Trophoblast cell (in vitro differentiated cells and primary cell): ENCODE results near the gene SPAG16.

Experiments
- DNase-seq, 2 donors: peaks; one replicate each; pipeline ENCODE4 v3.0.0-alpha.2; 2016
- H2AFZ ChIP-seq: 2 replicates; pipeline ENCODE4 v1.6.1; 2013; ENCODE audit warnings: low read length, moderate library complexity, mild to moderate bottlenecking; ENCODE audit not compliant: insufficient read depth, poor library complexity
- H2AK5ac ChIP-seq: 2 replicates; pipeline ENCODE4 v1.6.1; 2013; ENCODE audit warnings: mild to moderate bottlenecking, low read length
- H2BK120ac ChIP-seq: 2 replicates; pipeline ENCODE4 v1.6.1; 2013; ENCODE audit warnings: low read length, mild to moderate bottlenecking, moderate library complexity; ENCODE audit not compliant: insufficient read depth, poor library complexity
- H2BK12ac ChIP-seq: 2 replicates; pipeline ENCODE4 v1.6.1; 2013; ENCODE audit warnings: mild to moderate bottlenecking, low read length, moderate library complexity
- H2BK5ac ChIP-seq: 2 replicates; pipeline ENCODE4 v1.6.1; 2013; ENCODE audit warnings: low read length, low read depth, moderate library complexity, mild to moderate bottlenecking; ENCODE audit not compliant: poor library complexity
- H3K14ac ChIP-seq: 2 replicates; pipeline ENCODE4 v1.6.1; 2013; ENCODE audit warnings: mild to moderate bottlenecking, low read length
- H3K18ac ChIP-seq: 2 replicates; pipeline ENCODE4 v1.6.1; 2013; ENCODE audit warnings: mild to moderate bottlenecking, low read length
- H3K23ac ChIP-seq: 2 replicates; pipeline ENCODE4 v1.6.1; 2013; ENCODE audit warnings: low read length
- H3K27ac ChIP-seq: 2 replicates; pipeline ENCODE4 v1.5.1; 2013; ENCODE audit warnings: low read depth, mild to moderate bottlenecking, inconsistent platforms, low read length, moderate library complexity
- H3K27me3 ChIP-seq: 2 replicates; pipeline ENCODE4 v1.6.1; 2013; ENCODE audit warnings: inconsistent platforms, mild to moderate bottlenecking, low read length, moderate library complexity; ENCODE audit not compliant: insufficient read depth
- H3K36me3 ChIP-seq, 2 experiments: 1 replicate in 1 of 2; 2 replicates in 1 of 2; pipeline ENCODE4 v1.6.1; 2013; ENCODE audit warnings: low read length in 2 of 2, mild to moderate bottlenecking in 2 of 2, moderate library complexity in 1 of 2; ENCODE audit not compliant: insufficient read depth in 2 of 2, control insufficient read depth in 1 of 2
- H3K4ac ChIP-seq: 2 replicates; pipeline ENCODE4 v1.6.1; 2013; ENCODE audit warnings: low read depth, mild to moderate bottlenecking, low read length, moderate library complexity
- H3K4me1 ChIP-seq, 2 experiments: 1 replicate in 1 of 2; 2 replicates in 1 of 2; pipeline ENCODE4 v1.6.1; 2013; ENCODE audit warnings: low read length in 2 of 2, mild to moderate bottlenecking in 2 of 2, moderate library complexity in 1 of 2; ENCODE audit not compliant: insufficient read depth in 2 of 2, control insufficient read depth in 1 of 2
- H3K4me2 ChIP-seq: 2 replicates; pipeline ENCODE4 v1.6.1; 2013; ENCODE audit warnings: inconsistent platforms, mild to moderate bottlenecking, low read length, moderate library complexity
- H3K4me3 ChIP-seq: 2 replicates; pipeline ENCODE4 v1.5.1; 2013; ENCODE audit warnings: mild to moderate bottlenecking, low read depth, low read length, inconsistent platforms
- H3K79me1 ChIP-seq: one replicate; pipeline ENCODE4 v1.6.1; 2013; ENCODE audit warnings: low read length
- H3K79me2 ChIP-seq: 2 replicates; pipeline ENCODE4 v1.6.1; 2013; ENCODE audit warnings: low read length, mild to moderate bottlenecking; ENCODE audit not compliant: control insufficient read depth, insufficient read depth, poor library complexity
- H3K9ac ChIP-seq: 2 replicates; pipeline ENCODE4 v1.6.1; 2013; ENCODE audit warnings: mild to moderate bottlenecking, low read length
- H3K9me3 ChIP-seq: 2 replicates; pipeline ENCODE4 v1.6.1; 2013; ENCODE audit warnings: low read depth, mild to moderate bottlenecking, control low read depth, inconsistent platforms, low read length; ENCODE audit not compliant: insufficient read depth
- H4K12ac ChIP-seq: 2 replicates; pipeline ENCODE4 v1.6.1; 2013; ENCODE audit warnings: low read depth, mild to moderate bottlenecking, low read length, moderate library complexity
- H4K8ac ChIP-seq: 2 replicates; pipeline ENCODE4 v1.6.1; 2013; ENCODE audit warnings: low read depth, mild to moderate bottlenecking, low read length, moderate library complexity
- H4K91ac ChIP-seq: one replicate; pipeline ENCODE4 v1.6.1; 2013; ENCODE audit warnings: low read depth, mild to moderate bottlenecking, low read length, moderate library complexity
- WGBS: extraction: QIAGEN DNeasy Blood & Tissue Kit; methylation state at CpG from one replicate; pipeline ENCODE4 v1.1.7; 2013; ENCODE audit warnings: missing lambda C conversion rate; ENCODE audit not compliant: insufficient read length, insufficient coverage; ENCODE audit errors: extremely low coverage; 5-methylcytosine and 5-hydroxymethylcytosine counted together

Gene SPAG16

DNA sequence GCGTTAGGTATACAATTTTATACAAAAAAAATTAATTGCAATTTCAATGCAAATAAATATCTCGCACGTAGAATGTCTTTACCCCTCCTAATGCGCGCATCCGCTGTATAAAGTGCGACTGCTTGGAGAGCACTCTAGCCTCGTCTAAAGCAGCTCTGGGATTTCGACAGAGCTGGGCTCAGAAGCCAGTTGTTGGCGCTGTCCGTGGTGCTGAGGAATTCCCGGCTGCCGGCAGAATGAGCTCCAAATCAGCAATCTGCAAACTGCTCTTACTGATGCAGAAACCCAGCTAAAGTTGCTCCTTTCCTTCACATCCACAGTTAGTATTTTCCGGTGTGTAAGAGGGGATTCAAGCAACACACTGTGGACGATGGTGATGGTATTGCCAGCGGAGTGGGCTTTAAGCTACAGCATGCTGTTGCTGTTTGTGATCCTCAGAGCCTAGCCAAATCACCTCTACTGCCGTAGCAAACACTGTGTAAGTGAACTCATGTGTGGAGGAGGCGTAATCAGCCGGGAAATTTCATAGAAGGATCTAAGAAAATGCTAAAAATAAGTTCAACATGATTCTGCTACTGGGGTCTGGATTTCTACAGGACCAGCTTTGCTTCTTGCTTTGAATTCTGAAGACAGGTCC lies 1126.8 kb downstream of the SPAG16 start, which contains the start of gene VWC2L:
TSS of gene VWC2L (plus strand) at position 137 of the 637 bp plus-strand sequence. CDS start 3,140 bp downstream, outside the sequence.
- peak; percentile 69 to 88 for DNase-seq
- Histone ChIP-seq H4K12ac (no peak within 1 kb of the TSS), H4K8ac (no peak within 1 kb of the TSS), H3K79me2 (no peaks in the 10 kb centered on the region), H3K4me2 (no peak within 1 kb of the TSS), H3K27ac (no peak within 1 kb of the TSS), H3K18ac (no peak within 1 kb of the TSS), H2BK12ac (no peak within 1 kb of the TSS), H3K4me3 (no peak within 1 kb of the TSS), H2AFZ (no peak within 1 kb of the TSS), H3K9me3 (peaks cover 1% of the 10 kb centered on the region), H3K4ac (no peak within 1 kb of the TSS), H3K14ac (no peak within 1 kb of the TSS), H4K91ac (no peak within 1 kb of the TSS), H3K4me1 (no peaks in the 10 kb centered on the region), H3K27me3 (no peaks in the 10 kb centered on the region), H2AK5ac (no peak within 1 kb of the TSS), H3K9ac (peak within 1 kb of the TSS; percentile 66), H2BK120ac (no peak within 1 kb of the TSS), H3K36me3 (no peaks in the 10 kb centered on the region), H3K23ac (no peak within 1 kb of the TSS), H3K79me1 (no peaks in the 10 kb centered on the region), H2BK5ac (no peak within 1 kb of the TSS)
- WGBS: no CpG with 5 or more reads among the region's 19 CpGs

DNA sequence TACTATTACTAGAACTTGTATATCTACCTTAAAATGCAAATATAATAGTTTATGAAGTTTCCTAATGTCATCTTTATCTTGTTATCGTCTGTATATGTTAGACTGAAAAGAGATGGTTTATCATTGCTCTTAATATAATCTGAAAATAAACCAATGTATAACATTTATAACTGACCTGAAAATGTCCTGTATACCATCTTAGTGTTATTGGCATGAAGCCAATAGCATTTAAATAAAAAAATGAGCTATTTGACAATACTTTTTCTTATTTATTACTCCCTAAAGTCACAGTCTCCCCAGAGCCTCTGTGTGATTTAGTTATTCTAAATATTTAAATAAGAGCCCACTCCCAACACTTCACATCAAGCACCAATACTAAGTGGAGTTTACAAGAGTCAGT lies 1128.4 kb downstream of the SPAG16 start:
- H3K4me3 ChIP-seq: no peak overlapping the region
- no CpG with 5 or more reads among the region's 1 CpG for WGBS

DNA sequence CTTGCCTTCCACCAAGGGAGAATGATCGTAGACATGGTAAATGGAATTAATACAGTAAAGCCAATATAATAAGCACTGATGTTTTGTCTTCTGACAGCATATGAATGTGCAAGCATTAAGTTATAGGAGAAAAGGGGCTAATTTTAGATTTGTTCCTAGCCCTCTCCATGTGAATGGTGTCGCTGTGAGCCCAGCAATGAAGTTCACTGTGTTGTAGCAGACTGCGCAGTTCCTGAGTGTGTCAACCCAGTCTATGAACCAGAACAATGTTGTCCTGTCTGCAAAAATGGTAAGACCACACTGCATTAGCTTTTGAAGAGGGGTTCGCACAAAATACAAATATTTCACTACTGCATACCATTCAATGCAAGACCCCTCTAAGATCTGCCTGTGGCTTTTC lies 1152.2 kb downstream of the SPAG16 start:
- H4K12ac ChIP-seq: no peak overlapping the region
- H4K8ac ChIP-seq: no peak overlapping the region
- no peak overlapping the region for H2AFZ ChIP-seq
- H4K91ac ChIP-seq: no peak overlapping the region
- no peaks in the 10 kb centered on the region for H3K79me1 ChIP-seq
- no peak overlapping the region for H3K4ac ChIP-seq
- H2BK12ac ChIP-seq: no peak overlapping the region
- no peak overlapping the region for H3K9ac ChIP-seq
- no peak overlapping the region for H3K27ac ChIP-seq
- no peak for DNase-seq
- H3K9me3 ChIP-seq: no peaks in the 10 kb centered on the region
- no peak overlapping the region for H2AK5ac ChIP-seq
- H3K4me1 ChIP-seq: no peaks in the 10 kb centered on the region
- no peak overlapping the region for H3K14ac ChIP-seq
- no peak overlapping the region for H2BK120ac ChIP-seq
- no CpG with 5 or more reads among the region's 4 CpGs for WGBS
- no peaks in the 10 kb centered on the region for H3K79me2 ChIP-seq
- H3K4me2 ChIP-seq: no peak overlapping the region
- H3K36me3 ChIP-seq: no peaks in the 10 kb centered on the region
- no peak overlapping the region for H3K4me3 ChIP-seq
- no peaks in the 10 kb centered on the region for H3K27me3 ChIP-seq
- no peak overlapping the region for H3K23ac ChIP-seq
- H2BK5ac ChIP-seq: no peak overlapping the region
- H3K18ac ChIP-seq: no peak overlapping the region

More for the DNA sequence above, 1128.4 kb downstream of the SPAG16 start:
- Histone ChIP-seq H2BK120ac (no peak overlapping the region), H3K4ac (no peak overlapping the region), H2AK5ac (no peak overlapping the region), H3K4me2 (no peak overlapping the region), H3K27me3 (no peaks in the 10 kb centered on the region), H3K9ac (no peak overlapping the region), H3K14ac (no peak overlapping the region), H3K79me2 (no peaks in the 10 kb centered on the region), H2BK12ac (no peak overlapping the region), H3K79me1 (no peaks in the 10 kb centered on the region), H2BK5ac (no peak overlapping the region), H4K8ac (no peak overlapping the region), H4K12ac (no peak overlapping the region), H3K27ac (no peak overlapping the region), H3K36me3 (no peaks in the 10 kb centered on the region), H2AFZ (no peak overlapping the region), H3K4me1 (no peaks in the 10 kb centered on the region), H3K18ac (no peak overlapping the region), H4K91ac (no peak overlapping the region), H3K9me3 (peaks cover 1% of the 10 kb centered on the region), H3K23ac (no peak overlapping the region)
- DNase-seq: no peak

DNA sequence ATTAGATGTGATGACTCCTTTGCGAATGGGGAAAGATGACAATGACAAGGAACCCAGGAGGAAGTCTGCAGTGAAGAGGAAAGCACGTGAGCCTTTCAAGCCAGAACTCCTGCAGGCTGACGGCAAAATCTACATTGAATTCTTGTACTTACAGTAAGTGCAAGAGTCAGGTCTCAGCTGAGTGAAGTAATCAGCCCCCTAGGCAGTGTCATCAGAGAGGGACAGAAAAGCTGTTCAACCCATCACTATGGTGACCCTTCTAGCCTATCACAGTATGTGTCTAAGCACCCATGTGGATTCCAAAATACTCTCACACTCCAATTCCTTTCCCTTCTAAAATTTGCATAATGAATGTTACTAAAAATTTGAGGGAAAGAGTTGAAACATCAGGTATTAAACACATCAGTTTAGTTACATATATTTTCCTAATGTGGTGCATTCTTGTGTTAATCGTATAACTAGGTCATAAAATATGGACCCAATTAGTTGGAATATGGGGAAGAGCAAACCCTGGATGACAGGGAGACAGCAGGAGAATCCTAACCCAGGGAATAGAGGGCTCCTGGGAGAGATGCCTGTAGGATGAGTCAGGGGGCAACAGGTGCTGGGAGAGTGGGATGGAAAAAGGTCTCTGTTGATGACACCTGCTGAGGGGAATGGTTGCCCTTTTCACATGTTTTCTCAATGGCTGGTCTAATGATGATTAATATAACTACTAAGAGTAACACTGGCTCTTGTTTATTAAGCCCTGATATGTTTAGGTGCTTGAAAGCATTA lies 1166.0 kb downstream of the SPAG16 start:
- Histone ChIP-seq H3K14ac (no peak overlapping the region), H2AK5ac (no peak overlapping the region), H2BK5ac (no peak overlapping the region), H3K23ac (no peak overlapping the region), H3K36me3 (peaks cover 0 to 2% of the 10 kb centered on the region in 2 experiments), H3K4me1 (no peaks in the 10 kb centered on the region), H3K18ac (no peak overlapping the region), H2BK120ac (no peak overlapping the region), H4K8ac (no peak overlapping the region), H3K9me3 (no peaks in the 10 kb centered on the region), H4K91ac (no peak overlapping the region), H3K4me3 (no peak overlapping the region), H2AFZ (no peak overlapping the region), H3K79me2 (no peaks in the 10 kb centered on the region), H3K79me1 (no peaks in the 10 kb centered on the region), H3K4me2 (no peak overlapping the region), H3K27ac (no peak overlapping the region), H3K4ac (no peak overlapping the region), H2BK12ac (no peak overlapping the region), H4K12ac (no peak overlapping the region), H3K27me3 (no peaks in the 10 kb centered on the region), H3K9ac (no peak overlapping the region)
- DNase-seq: no peak
- WGBS: no CpG with 5 or more reads among the region's 4 CpGs
